ENCODE data around the gene TIMM50. TPM values are rescaled to one million over a fixed set of nuclear protein-coding genes. Genes with fewer than 3 reads are reported as not detected.
A peak's percentile ranks its signal among the peaks of the same experiment; 100 is the strongest.
"Not testable (repeated sequence)": the region's sequence is repeated elsewhere in the genome, so short reads cannot be mapped to it uniquely, and the experiment has no call there.

TIMM50 gene
- total RNA-seq, 8 experiments from 2014 or later: 46.0 to 104 (median 65.6) TPM

- Histone ChIP-seq H3K4me1 (replicated peaks in 1 of 2) (no peaks in the 10 kb centered on the region), H3K4me3 (no peak overlapping the region), H3K27ac (no peak overlapping the region)
- in situ Hi-C loops (cut with MboI; ENCODE audit: low pct_unique_long_range_greater_than_20kb in 2 of 9, low sequenced_read_pairs in 9 of 9, unreplicated experiment in 9 of 9): no loop called here
- 80% methylated on average over 2 of the region's 9 CpGs; no CpG with 5 or more reads in 9 of the 10 experiments for WGBS, 10 experiments
- ATAC-seq (replicated peaks in 6 of 8): peak; percentile 57 to 89 (median 72)
These were observed 6.5 kb upstream of the TIMM50 start for GRCh38 chr19:39474139-39474620.

DNA sequence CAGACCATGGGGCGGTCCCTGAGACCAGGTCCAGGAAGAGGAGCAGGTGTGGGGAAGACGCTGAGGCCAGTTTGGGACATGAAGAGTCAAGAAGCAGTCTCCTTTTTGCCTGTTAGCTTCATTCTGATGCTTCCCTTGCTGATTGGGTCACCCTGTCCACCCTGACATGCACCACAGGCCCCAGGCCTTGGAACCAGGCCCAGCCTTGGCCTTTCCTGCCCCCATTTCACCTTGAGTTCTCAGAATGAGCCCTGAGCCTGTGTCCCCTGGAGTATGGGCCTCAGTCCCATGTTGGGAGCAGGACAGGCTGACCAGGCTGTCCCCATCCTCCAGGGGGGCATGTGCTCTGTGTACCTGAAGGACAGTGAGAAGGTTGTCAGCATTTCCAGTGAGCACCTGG is 4.9 kb upstream of the TIMM50 start:
- WGBS, 10 experiments: 60 to 100% (median 80%) methylated on average over 1 of the region's 2 CpGs; no CpG with 5 or more reads in 7 of the 10 experiments
- ATAC-seq (replicated peaks in 6 of 8): no peak
- Histone ChIP-seq H3K4me1 (replicated peaks in 1 of 2) (peaks cover 4 to 8% of the 10 kb centered on the region in 2 donors), H3K4me3 (no peak overlapping the region), H3K27ac (no peak overlapping the region)
- in situ Hi-C loops (cut with MboI; ENCODE audit: low pct_unique_long_range_greater_than_20kb in 2 of 9, low sequenced_read_pairs in 9 of 9, unreplicated experiment in 9 of 9): no loop called here

GRCh38 chr19:39479319-39479801 is 1.3 kb upstream of the TIMM50 start:
- H3K27ac ChIP-seq; ATAC-seq (replicated peaks in 6 of 8); in situ Hi-C loops (cut with MboI; ENCODE audit: low pct_unique_long_range_greater_than_20kb in 2 of 9, low sequenced_read_pairs in 9 of 9, unreplicated experiment in 9 of 9); H3K4me3 ChIP-seq: not testable (repeated sequence)
- H3K4me1 ChIP-seq (replicated peaks in 1 of 2): peaks cover 12 to 16% of the 10 kb centered on the region in 2 donors
- 60 to 100% (median 89%) methylated on average over 1 to 10 of the region's 11 CpGs; no CpG with 5 or more reads in 5 of the 10 experiments for WGBS, 10 experiments

DNA sequence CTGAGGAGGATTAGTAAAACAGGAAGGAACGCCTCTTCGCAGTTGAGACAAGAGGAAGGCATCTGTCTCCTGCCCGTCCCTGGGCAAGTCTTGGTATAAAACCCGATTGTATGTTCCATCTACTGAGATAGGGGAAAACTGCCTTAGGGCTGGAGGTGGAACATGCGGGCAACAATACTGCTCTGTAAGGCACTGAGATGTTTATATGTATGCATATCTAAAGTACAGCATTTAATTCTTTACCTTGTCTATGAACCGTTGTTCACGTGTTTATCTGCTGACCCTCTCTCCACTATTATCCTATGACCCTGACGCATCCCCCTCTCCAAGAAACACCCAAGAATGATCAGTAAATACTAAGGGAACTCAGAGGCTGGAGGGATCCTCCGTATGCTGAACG is 722 bp upstream of the TIMM50 start:
- peak overlapping the region; percentile 64 to 90 for H3K27ac ChIP-seq
- peak overlapping the region in 4 of 5 donors; percentile 91 to 97 (median 92) for H3K4me3 ChIP-seq
- H3K4me1 ChIP-seq (replicated peaks in 1 of 2): peaks cover 12 to 16% of the 10 kb centered on the region in 2 donors
- 0 to 90% (median 50%) methylated on average over 1 to 7 of the region's 10 CpGs; no CpG with 5 or more reads in 1 of the 10 experiments for WGBS, 10 experiments
- in situ Hi-C loops (cut with MboI; ENCODE audit: low pct_unique_long_range_greater_than_20kb in 2 of 9, low sequenced_read_pairs in 9 of 9, unreplicated experiment in 9 of 9): no loop called here
- ATAC-seq (replicated peaks in 6 of 8): no peak

DNA sequence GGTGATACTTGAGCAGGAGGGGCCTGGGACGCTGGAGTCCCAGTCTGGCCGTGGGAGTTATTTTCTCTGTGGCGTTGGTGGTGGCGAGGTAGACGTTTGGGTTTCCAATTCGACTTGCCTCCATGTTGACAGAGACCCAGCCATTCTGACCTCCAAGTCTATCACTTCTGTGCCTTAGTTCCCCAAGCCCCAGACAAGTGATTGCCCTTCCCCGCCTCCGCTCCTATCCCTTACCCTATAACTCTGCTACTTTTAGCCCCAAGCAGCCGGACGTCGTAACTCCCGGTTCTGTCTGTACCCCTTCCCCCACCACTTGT is 549 bp downstream of the TIMM50 start:
- peak in 2 of 8 experiments; percentile 1 to 2 for ATAC-seq (replicated peaks in 6 of 8)

DNA sequence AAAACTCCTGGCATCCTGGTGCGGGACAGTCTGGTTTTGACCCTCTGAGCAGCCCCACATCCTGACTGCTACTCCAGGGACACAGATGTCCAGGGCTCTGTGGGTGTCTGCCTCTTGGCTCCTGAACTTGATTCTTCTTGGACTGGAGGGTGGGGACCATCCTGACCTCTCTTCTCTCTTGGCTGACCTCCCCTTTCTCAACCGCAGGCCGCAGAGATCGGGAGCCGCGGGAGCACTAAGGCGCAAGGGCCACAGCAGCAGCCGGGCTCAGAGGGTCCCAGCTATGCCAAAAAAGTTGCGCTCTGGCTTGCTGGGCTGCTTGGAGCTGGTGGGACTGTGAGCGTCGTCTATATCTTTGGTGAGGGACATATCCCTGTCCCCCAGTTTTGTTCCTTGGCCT is 1.0 kb downstream of the TIMM50 start:
- ATAC-seq (replicated peaks in 6 of 8): no peak
- 20 to 100% (median 78%) methylated on average over 1 to 8 of the region's 11 CpGs; no CpG with 5 or more reads in 4 of the 10 experiments for WGBS, 10 experiments
- in situ Hi-C loops (cut with MboI; ENCODE audit: low pct_unique_long_range_greater_than_20kb in 2 of 9, low sequenced_read_pairs in 9 of 9, unreplicated experiment in 9 of 9): no loop called here
- Histone ChIP-seq H3K4me3 (peak overlapping the region; percentile 86 to 97 (median 91)), H3K4me1 (replicated peaks in 1 of 2) (peaks cover 12 to 16% of the 10 kb centered on the region in 2 donors), H3K27ac (no peak overlapping the region)

More for the DNA sequence above, 549 bp downstream of the TIMM50 start:
- peaks cover 12 to 16% of the 10 kb centered on the region in 2 donors for H3K4me1 ChIP-seq (replicated peaks in 1 of 2)
- H3K27ac ChIP-seq: peak overlapping the region; percentile 86 to 90
- in situ Hi-C loops (cut with MboI; ENCODE audit: low pct_unique_long_range_greater_than_20kb in 2 of 9, low sequenced_read_pairs in 9 of 9, unreplicated experiment in 9 of 9): no loop called here
- H3K4me3 ChIP-seq: peak overlapping the region; percentile 86 to 97 (median 91)
- 0% methylated on average over 1 to 5 of the region's 12 CpGs; no CpG with 5 or more reads in 7 of the 10 experiments for WGBS, 10 experiments

- no peak for ATAC-seq (replicated peaks in 6 of 8)
- in situ Hi-C loops (cut with MboI; ENCODE audit: low pct_unique_long_range_greater_than_20kb in 2 of 9, low sequenced_read_pairs in 9 of 9, unreplicated experiment in 9 of 9): no loop called here
- Histone ChIP-seq H3K4me1 (replicated peaks in 1 of 2) (peaks cover 12 to 16% of the 10 kb centered on the region in 2 donors), H3K4me3 (no peak overlapping the region), H3K27ac (no peak overlapping the region)
- 80% methylated on average over 1 of the region's 6 CpGs; no CpG with 5 or more reads in 9 of the 10 experiments for WGBS, 10 experiments
These were observed 2.5 kb downstream of the TIMM50 start for GRCh38 chr19:39483141-39483540.

- Histone ChIP-seq H3K4me1 (replicated peaks in 1 of 2) (no peaks in the 10 kb centered on the region), H3K4me3 (no peak overlapping the region), H3K27ac (no peak overlapping the region)
- 83 to 100% (median 92%) methylated on average over 1 to 8 of the region's 10 CpGs; no CpG with 5 or more reads in 6 of the 10 experiments for WGBS, 10 experiments
- in situ Hi-C loops (cut with MboI; ENCODE audit: low pct_unique_long_range_greater_than_20kb in 2 of 9, low sequenced_read_pairs in 9 of 9, unreplicated experiment in 9 of 9): no loop called here
- ATAC-seq (replicated peaks in 6 of 8): peak in 1 of 8 experiments; percentile 17
These were observed 9.1 kb downstream of the TIMM50 start for GRCh38 chr19:39489756-39490155.

- no peak for ATAC-seq (replicated peaks in 6 of 8)
These were observed 11.6 kb downstream of the TIMM50 start for GRCh38 chr19:39492225-39492624.

DNA sequence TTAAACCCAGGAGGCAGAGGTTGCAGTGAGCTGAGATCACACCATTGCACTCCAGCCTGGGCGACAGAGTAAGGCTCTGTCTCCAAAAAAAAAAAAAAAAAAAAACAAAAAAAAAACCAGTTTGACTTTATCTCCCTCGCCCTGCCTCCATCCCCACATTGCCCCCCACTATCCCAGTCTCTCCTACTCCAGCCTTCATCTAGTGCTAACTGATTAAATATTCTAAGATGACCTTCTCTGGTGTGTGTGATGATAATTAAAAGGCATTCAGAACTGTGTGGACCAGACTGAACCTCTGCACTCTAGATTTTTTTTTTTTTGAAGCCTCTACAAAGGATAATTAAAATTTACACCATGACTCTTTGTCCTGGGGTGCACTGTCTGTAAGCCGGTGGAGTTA is 12.2 kb downstream of the TIMM50 start:
- 40 to 93% (median 60%) methylated on average over 1 to 2 of the region's 3 CpGs; no CpG with 5 or more reads in 5 of the 10 experiments for WGBS, 10 experiments
- in situ Hi-C loops (cut with MboI; ENCODE audit: low pct_unique_long_range_greater_than_20kb in 2 of 9, low sequenced_read_pairs in 9 of 9, unreplicated experiment in 9 of 9): no loop called here
- no peak overlapping the region for H3K4me3 ChIP-seq
- H3K4me1 ChIP-seq (replicated peaks in 1 of 2): peaks cover 3 to 5% of the 10 kb centered on the region in 2 donors
- ATAC-seq (replicated peaks in 6 of 8): no peak
- no peak overlapping the region for H3K27ac ChIP-seq

More at GRCh38 chr19:39492225-39492624, 11.6 kb downstream of the TIMM50 start:
- Histone ChIP-seq H3K4me1 (replicated peaks in 1 of 2) (peaks cover 0 to under 1% of the 10 kb centered on the region in 2 donors), H3K27ac (no peak overlapping the region), H3K4me3 (no peak overlapping the region)
- in situ Hi-C loops (cut with MboI; ENCODE audit: low pct_unique_long_range_greater_than_20kb in 2 of 9, low sequenced_read_pairs in 9 of 9, unreplicated experiment in 9 of 9): no loop called here
- 60 to 100% (median 100%) methylated on average over 1 to 3 of the region's 6 CpGs; no CpG with 5 or more reads in 5 of the 10 experiments for WGBS, 10 experiments

- H3K4me1 ChIP-seq (replicated peaks in 1 of 2): peaks cover 3 to 5% of the 10 kb centered on the region in 2 donors
- no peak overlapping the region for H3K27ac ChIP-seq
- no peak overlapping the region for H3K4me3 ChIP-seq
- in situ Hi-C loops (cut with MboI; ENCODE audit: low pct_unique_long_range_greater_than_20kb in 2 of 9, low sequenced_read_pairs in 9 of 9, unreplicated experiment in 9 of 9): no loop called here
- 95 to 100% (median 95%) methylated on average over 2 to 4 of the region's 5 CpGs; no CpG with 5 or more reads in 7 of the 10 experiments for WGBS, 10 experiments
- ATAC-seq (replicated peaks in 6 of 8): no peak
These were observed 14.0 kb downstream of the TIMM50 start for GRCh38 chr19:39494661-39495060.

DNA sequence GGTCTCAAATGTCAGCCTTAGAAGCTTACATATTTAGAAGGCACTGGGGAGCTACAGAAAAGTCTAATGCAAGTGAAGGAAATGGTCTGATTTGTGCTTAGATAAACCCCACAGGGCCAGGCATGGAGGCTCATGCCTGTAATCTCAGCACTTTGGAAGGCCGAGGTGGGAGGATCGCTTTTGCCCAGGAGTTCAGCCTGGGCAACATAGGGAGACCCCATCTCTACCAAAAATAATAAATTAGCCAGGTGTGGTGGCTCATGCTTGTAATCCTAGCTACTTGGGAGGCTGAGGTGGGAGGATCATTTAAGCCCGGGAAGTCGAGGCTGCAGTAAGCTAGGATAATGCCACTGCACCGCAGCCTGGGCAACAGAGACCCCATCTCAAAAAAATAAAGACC is 15.4 kb downstream of the TIMM50 start:
- H3K27ac ChIP-seq: no peak overlapping the region
- H3K4me1 ChIP-seq (replicated peaks in 1 of 2): peaks cover 3 to 5% of the 10 kb centered on the region in 2 donors
- ATAC-seq (replicated peaks in 6 of 8): no peak
- no peak overlapping the region for H3K4me3 ChIP-seq
- 0 to 100% (median 94%) methylated on average over 1 to 5 of the region's 5 CpGs; no CpG with 5 or more reads in 2 of the 10 experiments for WGBS, 10 experiments
- in situ Hi-C loops (cut with MboI; ENCODE audit: low pct_unique_long_range_greater_than_20kb in 2 of 9, low sequenced_read_pairs in 9 of 9, unreplicated experiment in 9 of 9): no loop called here

DNA sequence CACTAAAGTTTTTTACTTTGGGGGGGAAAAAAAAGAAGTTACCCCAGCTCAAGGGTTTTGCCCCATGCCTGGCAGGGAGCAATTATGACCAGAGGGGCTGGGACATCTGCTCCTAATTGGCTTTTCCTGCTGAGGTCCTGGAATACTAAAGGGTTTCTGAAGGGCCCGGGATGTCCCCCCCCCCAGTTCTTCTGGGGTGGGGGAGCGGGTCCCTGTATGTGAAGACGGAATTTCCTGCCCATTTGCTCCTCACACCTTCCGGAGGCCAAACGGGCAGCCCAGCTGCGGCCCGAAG is 17.0 kb downstream of the TIMM50 start:
- peaks cover 3 to 5% of the 10 kb centered on the region in 2 donors for H3K4me1 ChIP-seq (replicated peaks in 1 of 2)
- no peak for ATAC-seq (replicated peaks in 6 of 8)
- H3K4me3 ChIP-seq: peak overlapping the region; percentile 28 to 49 (median 43)
- peak overlapping the region in 1 of 2 donors; percentile 86 for H3K27ac ChIP-seq
- 10% methylated on average over 2 of the region's 7 CpGs; no CpG with 5 or more reads in 9 of the 10 experiments for WGBS, 10 experiments
- in situ Hi-C loops (cut with MboI; ENCODE audit: low pct_unique_long_range_greater_than_20kb in 2 of 9, low sequenced_read_pairs in 9 of 9, unreplicated experiment in 9 of 9): no loop called here
